ENCODE measurements around the gene LGI2.

DNA sequence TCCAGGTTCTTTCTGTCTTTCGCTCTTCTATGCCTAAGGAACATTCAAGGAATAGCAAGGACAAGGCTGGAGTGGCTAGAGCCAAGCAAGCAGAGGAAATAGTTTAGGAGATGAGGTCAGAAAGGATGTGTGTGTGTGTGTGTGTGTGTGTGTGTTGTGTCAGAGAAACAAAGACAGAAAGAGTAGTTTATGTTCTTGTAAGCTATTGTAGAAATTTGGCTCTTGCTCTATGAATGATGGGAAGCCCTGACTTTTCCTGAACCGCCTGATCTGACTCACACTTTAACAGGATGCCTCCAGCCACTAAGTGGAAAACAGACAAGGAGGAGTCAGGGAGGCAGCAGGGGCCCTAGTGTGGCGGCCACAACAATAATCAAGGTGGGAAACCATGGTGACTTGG, 39.7 kb downstream of the LGI2 start:
- TF ChIP-seq, protein P1, sequence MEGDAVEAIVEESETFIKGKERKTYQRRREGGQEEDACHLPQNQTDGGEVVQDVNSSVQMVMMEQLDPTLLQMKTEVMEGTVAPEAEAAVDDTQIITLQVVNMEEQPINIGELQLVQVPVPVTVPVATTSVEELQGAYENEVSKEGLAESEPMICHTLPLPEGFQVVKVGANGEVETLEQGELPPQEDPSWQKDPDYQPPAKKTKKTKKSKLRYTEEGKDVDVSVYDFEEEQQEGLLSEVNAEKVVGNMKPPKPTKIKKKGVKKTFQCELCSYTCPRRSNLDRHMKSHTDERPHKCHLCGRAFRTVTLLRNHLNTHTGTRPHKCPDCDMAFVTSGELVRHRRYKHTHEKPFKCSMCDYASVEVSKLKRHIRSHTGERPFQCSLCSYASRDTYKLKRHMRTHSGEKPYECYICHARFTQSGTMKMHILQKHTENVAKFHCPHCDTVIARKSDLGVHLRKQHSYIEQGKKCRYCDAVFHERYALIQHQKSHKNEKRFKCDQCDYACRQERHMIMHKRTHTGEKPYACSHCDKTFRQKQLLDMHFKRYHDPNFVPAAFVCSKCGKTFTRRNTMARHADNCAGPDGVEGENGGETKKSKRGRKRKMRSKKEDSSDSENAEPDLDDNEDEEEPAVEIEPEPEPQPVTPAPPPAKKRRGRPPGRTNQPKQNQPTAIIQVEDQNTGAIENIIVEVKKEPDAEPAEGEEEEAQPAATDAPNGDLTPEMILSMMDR (IDR thresholded peaks at IDR 0.05; ENCODE audit: insufficient read depth, low read length, poor library complexity, severe bottlenecking), result no peak
- no peak for TF ChIP-seq EZH2phosphoT487 (conservative IDR thresholded peaks at IDR 0.05; ENCODE audit: low read length)

Measured in SU-DHL-6 (cell line).